A549 treated with AZD9567 at 1 μM for 4 hours (cell line): Measurements from ENCODE around the gene ZNF641. TPM values are rescaled to one million over a fixed set of nuclear protein-coding genes. Genes with fewer than 3 reads are reported as not detected.

Experiments used
- total RNA-seq: library from RNA; stranded (reverse); fragments of 200-300 nt; extraction: Qiagen RNA extraction; gene quantifications from 5 replicates; pipeline ENCODE4 v1.2.3, GENCODE V29; 2022; ENCODE audit not compliant: insufficient read depth

ZNF641 gene
- total RNA-seq = 4.2 to 5.5 TPM (median 5.4 TPM) in 5 replicates

GRCh38 chr12:48350249-48351021 lies at the start of gene ZNF641:
ZNF641 (minus strand) TSS chr12:48350919; CDS start chr12:48348090, 2,829 bp downstream.

Other genes starting within 250 kb of the ZNF641 start
- gene SENP1, start 244.8 kb downstream of the ZNF641 start, total RNA-seq = 9.4 to 15.8 TPM (median 10.5 TPM) in 5 replicates
- gene PFKM, start 231.6 kb downstream of the ZNF641 start, total RNA-seq = 24.5 to 30.7 TPM (median 26.6 TPM) in 5 replicates
- 11.2 to 16.8 TPM (median 12.4 TPM) in 5 replicates for gene ASB8, start 193.4 kb downstream of the ZNF641 start, total RNA-seq
- gene CCDC184, start 167.3 kb downstream of the ZNF641 start, total RNA-seq = 2.2 to 3.2 TPM (median 2.8 TPM) in 5 replicates
- gene OR10AD1, start 147.6 kb downstream of the ZNF641 start, total RNA-seq = not detected in 5 replicates
- not detected in 5 replicates for gene ANP32D, start 121.6 kb upstream of the ZNF641 start, total RNA-seq
- gene C12orf54, start 131.6 kb upstream of the ZNF641 start, total RNA-seq = not detected in 5 replicates
- not detected in 5 replicates for gene OR8S1, start 174.7 kb upstream of the ZNF641 start, total RNA-seq
- gene LALBA, start 219.1 kb upstream of the ZNF641 start, total RNA-seq = not detected in 5 replicates